GM10847 (cell line): ENCODE data around the gene HSD17B1.

ENCODE experiments used
- POLR2A ChIP-seq: IDR thresholded peaks from 2 replicates; pipeline ENCODE4 v1.6.1; 2011; ENCODE audit not compliant: insufficient read length; ENCODE audit errors: extremely low read depth

The HSD17B1 gene

GRCh38 chr17:42571435-42572225 lies 18.9 kb downstream of the HSD17B1 start:
- TF ChIP-seq POLR2A: no peak

- TF ChIP-seq POLR2A: no peak
These were observed 20.4 kb downstream of the HSD17B1 start for GRCh38 chr17:42573095-42573494.

- TF ChIP-seq POLR2A: no peak
These were observed 21.7 kb downstream of the HSD17B1 start for GRCh38 chr17:42574463-42574862.

GRCh38 chr17:42577140-42577531 lies 24.4 kb downstream of the HSD17B1 start:
- no peak for TF ChIP-seq POLR2A

GRCh38 chr17:42577532-42578281 lies 25.0 kb downstream of the HSD17B1 start, which contains the start of gene PSMC3IP:
PSMC3IP (minus strand) TSS chr17:42577729; CDS start chr17:42577686, 43 bp downstream.
- peak; percentile 75 for TF ChIP-seq POLR2A

- TF ChIP-seq POLR2A: no peak
These were observed 25.7 kb downstream of the HSD17B1 start for GRCh38 chr17:42578282-42578869.

GRCh38 chr17:42579794-42580551 lies 27.2 kb downstream of the HSD17B1 start:
- no peak for TF ChIP-seq POLR2A

- TF ChIP-seq POLR2A: no peak
These were observed 29.1 kb downstream of the HSD17B1 start for GRCh38 chr17:42581744-42582270.

GRCh38 chr17:42584880-42585279 lies 32.2 kb downstream of the HSD17B1 start:
- TF ChIP-seq POLR2A: no peak

- TF ChIP-seq POLR2A: no peak
These were observed 32.6 kb downstream of the HSD17B1 start for GRCh38 chr17:42585353-42585752.

- TF ChIP-seq POLR2A: no peak
These were observed 33.9 kb downstream of the HSD17B1 start for GRCh38 chr17:42586514-42587230.

- no peak for TF ChIP-seq POLR2A
These were observed 38.2 kb downstream of the HSD17B1 start for GRCh38 chr17:42590886-42591285.

- no peak for TF ChIP-seq POLR2A
These were observed 38.7 kb downstream of the HSD17B1 start for GRCh38 chr17:42591411-42591810.

- no peak for TF ChIP-seq POLR2A
These were observed 43.7 kb downstream of the HSD17B1 start for GRCh38 chr17:42596386-42596785.
